ENCODE data around the gene ACBD4.

The ACBD4 gene

DNA sequence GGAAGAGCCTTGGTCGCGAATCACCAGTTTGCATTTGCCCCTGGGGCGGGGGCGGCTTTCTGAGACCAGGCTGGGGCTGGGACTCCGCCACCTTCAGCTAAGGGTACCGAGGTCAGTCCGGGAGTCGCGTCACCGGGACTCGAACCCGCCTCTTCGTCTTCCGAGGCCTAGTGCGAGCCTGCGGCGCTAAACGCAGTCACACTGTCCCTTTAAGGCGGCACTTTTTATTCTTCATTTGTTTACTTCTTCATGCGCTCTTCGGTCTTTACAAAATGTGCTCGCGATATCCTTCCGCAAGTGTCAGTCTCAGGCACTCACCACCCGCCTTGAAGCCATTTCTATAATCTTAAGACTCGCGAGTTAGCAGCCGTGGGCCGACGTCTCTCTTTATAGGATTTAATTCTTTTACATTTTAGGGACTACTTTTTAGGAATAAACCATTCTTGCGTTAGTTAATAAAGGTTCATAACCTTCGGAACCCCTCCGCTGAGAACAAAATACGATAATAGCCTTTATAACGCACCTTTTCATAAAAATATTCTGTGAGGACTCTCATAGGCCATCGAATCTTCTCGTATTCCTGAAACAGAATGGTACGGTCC, 12.2 kb downstream of the ACBD4 start:
- peak overlapping the region; percentile 80 for H3K4me3 ChIP-seq (ENCODE audit: control insufficient read depth, low read depth, low read length)
- TF ChIP-seq, protein P1, sequence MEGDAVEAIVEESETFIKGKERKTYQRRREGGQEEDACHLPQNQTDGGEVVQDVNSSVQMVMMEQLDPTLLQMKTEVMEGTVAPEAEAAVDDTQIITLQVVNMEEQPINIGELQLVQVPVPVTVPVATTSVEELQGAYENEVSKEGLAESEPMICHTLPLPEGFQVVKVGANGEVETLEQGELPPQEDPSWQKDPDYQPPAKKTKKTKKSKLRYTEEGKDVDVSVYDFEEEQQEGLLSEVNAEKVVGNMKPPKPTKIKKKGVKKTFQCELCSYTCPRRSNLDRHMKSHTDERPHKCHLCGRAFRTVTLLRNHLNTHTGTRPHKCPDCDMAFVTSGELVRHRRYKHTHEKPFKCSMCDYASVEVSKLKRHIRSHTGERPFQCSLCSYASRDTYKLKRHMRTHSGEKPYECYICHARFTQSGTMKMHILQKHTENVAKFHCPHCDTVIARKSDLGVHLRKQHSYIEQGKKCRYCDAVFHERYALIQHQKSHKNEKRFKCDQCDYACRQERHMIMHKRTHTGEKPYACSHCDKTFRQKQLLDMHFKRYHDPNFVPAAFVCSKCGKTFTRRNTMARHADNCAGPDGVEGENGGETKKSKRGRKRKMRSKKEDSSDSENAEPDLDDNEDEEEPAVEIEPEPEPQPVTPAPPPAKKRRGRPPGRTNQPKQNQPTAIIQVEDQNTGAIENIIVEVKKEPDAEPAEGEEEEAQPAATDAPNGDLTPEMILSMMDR (conservative IDR thresholded peaks at IDR 0.05; ENCODE audit: control insufficient read depth, insufficient read depth, low read depth, low read length): no peak
- DNase-seq (ENCODE audit: low read depth): peak; percentile 95

DNA sequence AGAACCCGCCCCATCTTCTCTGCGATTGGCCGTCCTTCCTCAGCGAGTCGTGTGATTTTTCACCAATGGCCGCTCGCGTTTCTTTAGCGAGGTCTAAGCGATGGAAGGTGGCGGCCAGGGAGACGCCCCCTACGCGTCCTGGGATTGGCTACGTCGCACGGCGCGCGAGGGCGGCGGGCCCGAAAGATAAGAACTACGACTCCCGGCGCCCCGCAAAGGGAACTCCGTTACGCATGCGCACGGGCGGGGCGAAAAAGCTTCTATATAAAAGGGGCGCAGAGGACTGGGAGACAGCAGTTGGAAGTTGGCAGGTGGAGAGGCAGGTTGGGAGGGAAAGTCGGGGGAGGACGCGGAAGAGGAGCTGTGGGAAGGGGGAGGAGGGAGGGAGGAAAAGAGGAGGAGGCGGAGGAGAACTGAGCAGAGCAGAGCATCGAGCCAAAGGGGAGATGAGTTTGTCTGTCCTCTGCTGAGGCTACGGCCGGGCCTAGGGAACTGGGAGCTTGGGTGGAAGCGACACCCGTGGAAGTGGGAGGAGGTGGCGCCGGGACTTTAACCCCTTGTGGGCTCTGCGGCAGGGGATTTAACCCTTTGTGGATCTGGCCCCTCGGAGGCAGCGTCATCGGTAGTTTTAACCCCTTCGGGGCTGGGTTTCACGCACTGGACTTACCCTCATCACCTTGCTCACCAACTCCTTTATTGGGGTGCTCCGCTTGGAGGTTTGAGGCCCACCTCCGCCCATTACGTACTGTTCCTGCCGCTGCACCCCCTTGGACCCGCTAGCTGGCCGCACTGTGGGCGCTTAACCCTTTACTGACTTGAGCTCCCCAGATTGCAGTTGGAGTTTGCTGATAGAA, 12.9 kb downstream of the ACBD4 start, which contains the start of gene HEXIM1:
TSS of gene HEXIM1 (plus strand) at position 293 of the 854 bp plus-strand sequence. CDS start 716 bp downstream, outside the sequence.
- TF ChIP-seq, protein P1 (conservative IDR thresholded peaks at IDR 0.05; ENCODE audit: control insufficient read depth, insufficient read depth, low read depth, low read length): no peak
- DNase-seq (ENCODE audit: low read depth): peak; percentile 99
- peak within 1 kb of the TSS; percentile 80 for H3K4me3 ChIP-seq (ENCODE audit: control insufficient read depth, low read depth, low read length)

DNA sequence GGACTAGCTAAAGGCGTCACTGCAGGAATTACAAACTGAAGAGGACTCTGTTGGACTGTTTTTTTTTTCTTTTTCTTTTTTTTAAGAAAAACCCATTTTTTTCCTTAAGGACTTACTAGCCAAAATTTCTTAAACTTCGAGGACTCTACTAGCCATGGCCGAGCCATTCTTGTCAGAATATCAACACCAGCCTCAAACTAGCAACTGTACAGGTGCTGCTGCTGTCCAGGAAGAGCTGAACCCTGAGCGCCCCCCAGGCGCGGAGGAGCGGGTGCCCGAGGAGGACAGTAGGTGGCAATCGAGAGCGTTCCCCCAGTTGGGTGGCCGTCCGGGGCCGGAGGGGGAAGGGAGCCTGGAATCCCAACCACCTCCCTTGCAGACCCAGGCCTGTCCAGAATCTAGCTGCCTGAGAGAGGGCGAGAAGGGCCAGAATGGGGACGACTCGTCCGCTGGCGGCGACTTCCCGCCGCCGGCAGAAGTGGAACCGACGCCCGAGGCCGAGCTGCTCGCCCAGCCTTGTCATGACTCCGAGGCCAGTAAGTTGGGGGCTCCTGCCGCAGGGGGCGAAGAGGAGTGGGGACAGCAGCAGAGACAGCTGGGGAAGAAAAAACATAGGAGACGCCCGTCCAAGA, 13.7 kb downstream of the ACBD4 start:
- TF ChIP-seq, protein P1 (conservative IDR thresholded peaks at IDR 0.05; ENCODE audit: control insufficient read depth, insufficient read depth, low read depth, low read length): peak; percentile 79
- peak; percentile 77 for DNase-seq (ENCODE audit: low read depth)
- peak overlapping the region; percentile 63 for H3K4me3 ChIP-seq (ENCODE audit: control insufficient read depth, low read depth, low read length)

DNA sequence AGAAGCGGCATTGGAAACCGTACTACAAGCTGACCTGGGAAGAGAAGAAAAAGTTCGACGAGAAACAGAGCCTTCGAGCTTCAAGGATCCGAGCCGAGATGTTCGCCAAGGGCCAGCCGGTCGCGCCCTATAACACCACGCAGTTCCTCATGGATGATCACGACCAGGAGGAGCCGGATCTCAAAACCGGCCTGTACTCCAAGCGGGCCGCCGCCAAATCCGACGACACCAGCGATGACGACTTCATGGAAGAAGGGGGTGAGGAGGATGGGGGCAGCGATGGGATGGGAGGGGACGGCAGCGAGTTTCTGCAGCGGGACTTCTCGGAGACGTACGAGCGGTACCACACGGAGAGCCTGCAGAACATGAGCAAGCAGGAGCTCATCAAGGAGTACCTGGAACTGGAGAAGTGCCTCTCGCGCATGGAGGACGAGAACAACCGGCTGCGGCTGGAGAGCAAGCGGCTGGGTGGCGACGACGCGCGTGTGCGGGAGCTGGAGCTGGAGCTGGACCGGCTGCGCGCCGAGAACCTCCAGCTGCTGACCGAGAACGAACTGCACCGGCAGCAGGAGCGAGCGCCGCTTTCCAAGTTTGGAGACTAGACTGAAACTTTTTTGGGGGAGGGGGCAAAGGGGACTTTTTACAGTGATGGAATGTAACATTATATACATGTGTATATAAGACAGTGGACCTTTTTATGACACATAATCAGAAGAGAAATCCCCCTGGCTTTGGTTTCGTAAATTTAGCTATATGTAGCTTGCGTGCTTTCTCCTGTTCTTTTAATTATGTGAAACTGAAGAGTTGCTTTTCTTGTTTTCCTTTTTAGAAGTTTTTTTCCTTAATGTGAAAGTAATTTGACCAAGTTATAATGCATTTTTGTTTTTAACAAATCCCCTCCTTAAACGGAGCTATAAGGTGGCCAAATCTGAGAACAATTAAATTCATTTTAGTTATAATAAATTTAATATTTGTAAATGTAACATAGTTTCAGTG, 14.5 kb downstream of the ACBD4 start:
- DNase-seq (ENCODE audit: low read depth): peak; percentile 67
- peak overlapping the region; percentile 63 for H3K4me3 ChIP-seq (ENCODE audit: control insufficient read depth, low read depth, low read length)
- TF ChIP-seq, protein P1 (conservative IDR thresholded peaks at IDR 0.05; ENCODE audit: control insufficient read depth, insufficient read depth, low read depth, low read length): no peak

DNA sequence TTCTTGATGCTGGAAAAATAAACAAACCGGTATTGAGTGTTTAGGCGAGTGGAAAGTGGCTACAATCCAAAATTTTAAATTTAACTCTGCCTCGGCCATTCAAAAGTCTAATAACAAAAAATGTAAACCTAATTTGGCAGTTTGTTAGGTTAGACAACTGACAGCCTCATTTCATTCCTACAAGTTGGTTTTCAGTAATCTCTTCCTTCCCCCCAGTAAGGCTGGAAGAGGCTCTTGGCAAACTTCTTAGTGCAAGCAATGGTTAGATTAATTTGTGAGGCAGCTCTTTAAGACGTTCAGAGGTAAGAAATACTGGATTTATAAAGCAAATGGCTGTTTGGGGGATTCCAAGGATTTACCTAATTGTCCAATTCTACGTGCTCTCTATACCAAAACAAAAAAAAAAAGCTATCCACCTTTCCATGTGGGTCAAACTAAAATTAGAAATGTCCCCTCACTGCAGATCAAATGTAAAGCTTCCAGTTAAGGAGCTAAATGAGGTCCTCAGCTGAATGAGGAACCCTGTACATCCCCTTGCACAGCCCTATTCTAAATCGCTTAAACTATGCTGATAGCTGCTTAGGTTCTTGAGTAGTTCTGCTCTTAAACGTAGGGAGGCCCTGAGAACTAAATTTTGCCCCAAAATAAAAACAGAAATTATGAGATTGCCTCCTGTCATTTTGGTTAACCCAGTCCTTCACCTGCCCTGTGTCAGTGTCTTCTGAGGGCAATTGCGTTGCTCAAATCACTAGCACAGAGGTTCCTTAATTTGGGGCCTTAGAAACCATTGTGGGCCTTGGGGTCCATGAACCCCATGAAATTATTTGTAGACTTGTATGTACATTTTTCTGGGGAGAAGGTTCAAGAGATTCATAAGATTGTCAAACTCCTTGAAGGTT, 15.7 kb downstream of the ACBD4 start:
- TF ChIP-seq, protein P1 (conservative IDR thresholded peaks at IDR 0.05; ENCODE audit: control insufficient read depth, insufficient read depth, low read depth, low read length): no peak
- H3K4me3 ChIP-seq (ENCODE audit: control insufficient read depth, low read depth, low read length): peak overlapping the region; percentile 63
- no peak for DNase-seq (ENCODE audit: low read depth)
